ENCODE measurements around the gene LRRN2. TPM values are rescaled to one million over a fixed set of nuclear protein-coding genes. Genes with fewer than 3 reads are reported as not detected.

LRRN2 gene
- total and polyA plus RNA-seq, 9 of the 15 experiments (the other 6 are each of a cell fraction or from before 2014, with no cell fraction given) = 0.05 TPM; not detected in 8

DNA sequence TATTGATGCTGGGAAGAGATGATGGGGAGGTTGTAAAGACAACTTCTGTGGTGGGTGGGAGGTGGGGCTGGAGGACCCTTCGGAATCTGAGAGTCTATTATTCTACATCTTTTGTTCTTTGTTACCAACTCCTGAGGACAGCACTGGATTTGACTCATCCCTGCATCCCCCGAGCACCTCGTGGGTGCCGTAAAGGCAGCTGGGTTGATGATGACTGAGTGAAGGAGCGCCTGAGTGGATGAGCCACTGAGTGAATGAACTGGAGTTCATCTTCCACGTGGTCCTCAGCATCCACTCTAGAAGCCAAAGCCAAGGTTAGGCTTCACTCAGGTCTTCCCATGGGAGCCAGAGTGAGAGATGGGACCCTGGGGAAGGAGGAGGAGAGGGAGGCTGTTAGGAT lies 77.6 kb downstream of the LRRN2 start:
- Histone ChIP-seq H2AFZ (ENCODE audit: low read depth, low read length) (no peak overlapping the region), H3K27ac (ENCODE audit: extremely low read depth, low read depth, low read length) (no peak overlapping the region), H3K4me3 (no peak overlapping the region), H4K20me1 (replicated peaks; ENCODE audit: control insufficient read depth, insufficient read depth, low read length) (no peaks in the 10 kb centered on the region), H3K36me3 (ENCODE audit: control insufficient read depth, insufficient read depth, low read length) (no peaks in the 10 kb centered on the region), H3K27me3 (ENCODE audit: control insufficient read depth in 2 of 2, insufficient read depth in 2 of 2, low read length in 2 of 2) (peaks cover 48 to 63% of the 10 kb centered on the region in 2 experiments), H3K4me1 (replicated peaks in 1 of 2; ENCODE audit: control insufficient read depth in 2 of 2, insufficient read depth in 2 of 2, low read length in 2 of 2) (no peaks in the 10 kb centered on the region), H3K9me1 (ENCODE audit: control insufficient read depth, insufficient read depth, low read length) (no peaks in the 10 kb centered on the region), H3K79me2 (ENCODE audit: control insufficient read depth, insufficient read depth, low read length) (no peaks in the 10 kb centered on the region), H3K4me2 (ENCODE audit: insufficient read depth, low read length) (no peak overlapping the region), H3K9me3 (replicated peaks; ENCODE audit: control insufficient read depth, insufficient read depth, low read depth, low read length) (no peaks in the 10 kb centered on the region), H3K9ac (ENCODE audit: insufficient read depth in 1 of 2, low read depth in 2 of 2, low read length in 2 of 2) (no peak overlapping the region)
- TF ChIP-seq, protein P1, sequence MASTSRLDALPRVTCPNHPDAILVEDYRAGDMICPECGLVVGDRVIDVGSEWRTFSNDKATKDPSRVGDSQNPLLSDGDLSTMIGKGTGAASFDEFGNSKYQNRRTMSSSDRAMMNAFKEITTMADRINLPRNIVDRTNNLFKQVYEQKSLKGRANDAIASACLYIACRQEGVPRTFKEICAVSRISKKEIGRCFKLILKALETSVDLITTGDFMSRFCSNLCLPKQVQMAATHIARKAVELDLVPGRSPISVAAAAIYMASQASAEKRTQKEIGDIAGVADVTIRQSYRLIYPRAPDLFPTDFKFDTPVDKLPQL (IDR thresholded peaks at IDR 0.05; ENCODE audit: extremely low read depth, insufficient read length) = no peak
- TF ChIP-seq, protein P2, sequence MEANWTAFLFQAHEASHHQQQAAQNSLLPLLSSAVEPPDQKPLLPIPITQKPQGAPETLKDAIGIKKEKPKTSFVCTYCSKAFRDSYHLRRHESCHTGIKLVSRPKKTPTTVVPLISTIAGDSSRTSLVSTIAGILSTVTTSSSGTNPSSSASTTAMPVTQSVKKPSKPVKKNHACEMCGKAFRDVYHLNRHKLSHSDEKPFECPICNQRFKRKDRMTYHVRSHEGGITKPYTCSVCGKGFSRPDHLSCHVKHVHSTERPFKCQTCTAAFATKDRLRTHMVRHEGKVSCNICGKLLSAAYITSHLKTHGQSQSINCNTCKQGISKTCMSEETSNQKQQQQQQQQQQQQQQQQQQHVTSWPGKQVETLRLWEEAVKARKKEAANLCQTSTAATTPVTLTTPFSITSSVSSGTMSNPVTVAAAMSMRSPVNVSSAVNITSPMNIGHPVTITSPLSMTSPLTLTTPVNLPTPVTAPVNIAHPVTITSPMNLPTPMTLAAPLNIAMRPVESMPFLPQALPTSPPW (CRISPR knock-in tag; IDR thresholded peaks at IDR 0.05) = no peak
- TF ChIP-seq CHCHD3 (CRISPR knock-in tag; IDR thresholded peaks at IDR 0.05) (no peak), LCOR (CRISPR knock-in tag; IDR thresholded peaks at IDR 0.05) (no peak)
- TF ChIP-seq, protein P3, sequence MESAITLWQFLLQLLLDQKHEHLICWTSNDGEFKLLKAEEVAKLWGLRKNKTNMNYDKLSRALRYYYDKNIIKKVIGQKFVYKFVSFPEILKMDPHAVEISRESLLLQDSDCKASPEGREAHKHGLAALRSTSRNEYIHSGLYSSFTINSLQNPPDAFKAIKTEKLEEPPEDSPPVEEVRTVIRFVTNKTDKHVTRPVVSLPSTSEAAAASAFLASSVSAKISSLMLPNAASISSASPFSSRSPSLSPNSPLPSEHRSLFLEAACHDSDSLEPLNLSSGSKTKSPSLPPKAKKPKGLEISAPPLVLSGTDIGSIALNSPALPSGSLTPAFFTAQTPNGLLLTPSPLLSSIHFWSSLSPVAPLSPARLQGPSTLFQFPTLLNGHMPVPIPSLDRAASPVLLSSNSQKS (CRISPR knock-in tag; IDR thresholded peaks at IDR 0.05) = no peak
- ChIA-PET POLR2A (interaction anchor here (1.0 to 1.8 kb wide), 2 partner anchors 8 to 16 kb away, joined by 3 to 4 read pairs; no protein-coding TSS in a partner anchor), CTCF (ENCODE audit: low intra/inter-chr PET ratio) (no interaction called here)
- FAIRE-seq (no peak), DNase-seq (ENCODE audit: extremely low read depth in 1 of 4, low spot score in 3 of 4) (no peak), ATAC-seq (no peak)
- WGBS (ENCODE audit: insufficient coverage, low coverage, missing lambda C conversion rate) = 2% methylated on average over 6 of the region's 6 CpGs
- BruUV-seq (replicated peaks) = no TSS peak
- intact Hi-C loops (cut with micrococcal nuclease) (no loop called here), in situ Hi-C loops (cut with MboI) (no loop called here)

Data from K562 (cell line).